NCI-H1930 (cell line): ENCODE measurements around the gene TPPP2.

Experiments used
- DNase-seq, 2 experiments: peaks; one replicate each; lab custom pipeline; 2025; lab: John Stamatoyannopoulos, UW

Gene TPPP2

GRCh38 chr14:21075719-21076437 lies 45.9 kb downstream of the TPPP2 start:
- DNase-seq, result no peak

- no peak for DNase-seq
These were observed 47.7 kb downstream of the TPPP2 start for GRCh38 chr14:21077672-21078071.

GRCh38 chr14:21078287-21078686 lies 48.3 kb downstream of the TPPP2 start:
- DNase-seq, result no peak

GRCh38 chr14:21078726-21079125 lies 48.7 kb downstream of the TPPP2 start:
- DNase-seq, result no peak

GRCh38 chr14:21081521-21082142 lies 51.6 kb downstream of the TPPP2 start:
- no peak for DNase-seq
